Lung (tissue), 12 donors: ENCODE results near the gene SLC5A2. TPM values are rescaled to one million over a fixed set of nuclear protein-coding genes. Genes with fewer than 3 reads are reported as not detected.

Experiments
- ATAC-seq: fragments of 200-7000 bp; cut with Tn5 transposase; one replicate; pipeline ENCODE4 v1.9.1; 2020; ENCODE audit warnings: moderate number of reproducible peaks; ENCODE audit not compliant: insufficient read depth, low FRiP score
- DNase-seq, 3 donors: peaks; one replicate each; pipeline ENCODE4 v3.0.0-alpha.2; 2013 to 2017
- H3K27ac ChIP-seq, 2 donors: one replicate each; pipeline ENCODE4 v1.5.1; 2013; ENCODE audit warnings: mild to moderate bottlenecking in 2 of 2, moderate library complexity in 2 of 2, control low read depth in 1 of 2, inconsistent platforms in 1 of 2, low read depth in 1 of 2, low read length in 1 of 2
- H3K27me3 ChIP-seq, 3 donors: one replicate each; pipeline ENCODE4 v1.5.1; 2013; ENCODE audit warnings: low read length in 2 of 3; ENCODE audit not compliant: control insufficient read depth in 3 of 3, insufficient read depth in 3 of 3
- H3K36me3 ChIP-seq, 4 donors: one replicate each; pipeline ENCODE4 v1.5.1; 2013; ENCODE audit warnings: low read length in 4 of 4, mild to moderate bottlenecking in 1 of 4, moderate library complexity in 1 of 4; ENCODE audit not compliant: control insufficient read depth in 4 of 4, insufficient read depth in 4 of 4
- H3K4me1 ChIP-seq, 5 donors: one replicate each; pipeline ENCODE4 v1.5.1; 2013; ENCODE audit warnings: low read length in 5 of 5, mild to moderate bottlenecking in 2 of 5, moderate library complexity in 1 of 5; ENCODE audit not compliant: control insufficient read depth in 5 of 5, insufficient read depth in 5 of 5
- H3K4me3 ChIP-seq: one replicate; pipeline ENCODE4 v1.5.1; 2013; ENCODE audit warnings: mild to moderate bottlenecking, control low read depth, moderate library complexity
- H3K9ac ChIP-seq, 2 donors: one replicate each; pipeline ENCODE4 v1.5.1; 2013; ENCODE audit warnings: low read length in 2 of 2, control low read depth in 1 of 2; ENCODE audit not compliant: insufficient read depth in 1 of 2
- H3K9me3 ChIP-seq, 4 donors: one replicate each; pipeline ENCODE4 v1.5.1; 2013; ENCODE audit warnings: low read length in 3 of 4, mild to moderate bottlenecking in 1 of 4, moderate library complexity in 1 of 4; ENCODE audit not compliant: control insufficient read depth in 4 of 4, insufficient read depth in 3 of 4
- WGBS, 2 donors: extraction: QIAGEN DNeasy Blood & Tissue Kit; methylation state at CpG; one replicate each; pipeline ENCODE4 v1.1.7; 2013; 5-methylcytosine and 5-hydroxymethylcytosine counted together
- polyA plus RNA-seq, 2 donors: library from polyadenylated mRNA; stranded (reverse); fragments of 200-250 nt; gene quantifications; one replicate each; pipeline ENCODE4 v1.2.1, GENCODE V29; 2013
- total RNA-seq, 2 donors: library from RNA; depleted of rRNA in 1 of 2; stranded (reverse); fragments of >200 nt in 1 of 2; gene quantifications; one replicate each; pipeline ENCODE4 v1.2.1, GENCODE V29; 2014 to 2021
- TF ChIP-seq, protein P1 (sequence below): IDR thresholded peaks from 2 replicates; pipeline ENCODE4 v1.5.1; 2012; ENCODE audit warnings: mild to moderate bottlenecking; ENCODE audit errors: control extremely low read depth, extremely low read depth
- donor health status: control.
- donor health status: control.
- donor health status: Bipolar disorder and iron deficiency.
- donor health status: healthy.
- donor health status: DM: yes; HTN: yes; CAD: no.

Gene SLC5A2
- total and polyA plus RNA-seq, 4 donors, result 0.85 to 3.1 (median 2.3) TPM

DNA sequence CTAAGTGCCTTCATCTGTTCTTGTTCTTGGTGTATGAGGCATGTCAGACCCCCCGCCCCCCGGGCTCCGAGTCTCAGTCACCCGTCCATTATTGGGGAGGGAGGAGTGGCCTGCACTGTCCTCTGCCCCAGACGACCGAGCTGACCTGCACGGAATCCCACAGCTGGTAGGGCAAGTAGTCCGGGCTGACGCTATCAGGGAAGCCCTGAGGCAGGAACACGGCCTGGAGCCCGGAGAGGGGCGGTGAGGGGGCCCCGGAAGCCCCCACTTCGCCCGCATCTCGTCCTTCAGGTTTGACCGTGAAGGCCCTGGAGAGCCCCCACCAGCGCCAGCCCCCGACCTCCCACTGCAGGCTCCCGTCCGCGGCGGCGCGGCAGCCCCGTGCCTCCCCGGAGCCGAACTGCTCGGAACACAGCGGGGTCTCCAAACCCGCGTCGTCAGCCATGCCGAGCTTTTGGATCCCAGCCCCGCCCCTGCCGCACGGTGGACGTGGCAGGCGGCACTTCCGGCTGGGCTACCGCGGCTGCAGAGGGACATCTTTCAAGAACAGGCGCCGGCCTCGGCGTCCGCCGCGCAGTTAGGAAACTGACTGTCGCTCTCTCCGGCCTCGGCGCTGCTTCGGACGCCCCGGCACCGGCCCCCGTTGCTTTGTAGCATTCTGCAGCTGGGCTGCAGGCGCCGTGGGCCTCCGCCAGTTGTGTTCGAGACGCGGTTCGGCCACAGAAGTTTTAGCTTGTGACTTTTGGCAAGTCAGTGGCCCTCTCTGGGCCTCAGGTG is 25.2 kb downstream of the SLC5A2 start, which contains the start of gene RUSF1:
Gene RUSF1, minus strand, starts transcription at position 463 of the 777 bp plus-strand sequence. Its CDS starts 18 bp downstream, at position 445.
- ATAC-seq, result peak; percentile 85
- peak; percentile 94 to 96 (median 94) for DNase-seq
- Histone ChIP-seq H3K9me3 (no peaks in the 10 kb centered on the region), H3K9ac (peak within 1 kb of the TSS; percentile 94), H3K36me3 (peaks cover 0 to 5% (median 3%) of the 10 kb centered on the region in 4 donors), H3K4me1 (peaks cover 11 to 22% (median 13%) of the 10 kb centered on the region in 5 donors), H3K27ac (peak within 1 kb of the TSS; percentile 97 to 99), H3K27me3 (no peaks in the 10 kb centered on the region), H3K4me3 (peak within 1 kb of the TSS; percentile 100)
- TF ChIP-seq, protein P1, sequence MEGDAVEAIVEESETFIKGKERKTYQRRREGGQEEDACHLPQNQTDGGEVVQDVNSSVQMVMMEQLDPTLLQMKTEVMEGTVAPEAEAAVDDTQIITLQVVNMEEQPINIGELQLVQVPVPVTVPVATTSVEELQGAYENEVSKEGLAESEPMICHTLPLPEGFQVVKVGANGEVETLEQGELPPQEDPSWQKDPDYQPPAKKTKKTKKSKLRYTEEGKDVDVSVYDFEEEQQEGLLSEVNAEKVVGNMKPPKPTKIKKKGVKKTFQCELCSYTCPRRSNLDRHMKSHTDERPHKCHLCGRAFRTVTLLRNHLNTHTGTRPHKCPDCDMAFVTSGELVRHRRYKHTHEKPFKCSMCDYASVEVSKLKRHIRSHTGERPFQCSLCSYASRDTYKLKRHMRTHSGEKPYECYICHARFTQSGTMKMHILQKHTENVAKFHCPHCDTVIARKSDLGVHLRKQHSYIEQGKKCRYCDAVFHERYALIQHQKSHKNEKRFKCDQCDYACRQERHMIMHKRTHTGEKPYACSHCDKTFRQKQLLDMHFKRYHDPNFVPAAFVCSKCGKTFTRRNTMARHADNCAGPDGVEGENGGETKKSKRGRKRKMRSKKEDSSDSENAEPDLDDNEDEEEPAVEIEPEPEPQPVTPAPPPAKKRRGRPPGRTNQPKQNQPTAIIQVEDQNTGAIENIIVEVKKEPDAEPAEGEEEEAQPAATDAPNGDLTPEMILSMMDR, result no peak
- 0% methylated on average over 65 of the region's 65 CpGs for WGBS, 2 donors

DNA sequence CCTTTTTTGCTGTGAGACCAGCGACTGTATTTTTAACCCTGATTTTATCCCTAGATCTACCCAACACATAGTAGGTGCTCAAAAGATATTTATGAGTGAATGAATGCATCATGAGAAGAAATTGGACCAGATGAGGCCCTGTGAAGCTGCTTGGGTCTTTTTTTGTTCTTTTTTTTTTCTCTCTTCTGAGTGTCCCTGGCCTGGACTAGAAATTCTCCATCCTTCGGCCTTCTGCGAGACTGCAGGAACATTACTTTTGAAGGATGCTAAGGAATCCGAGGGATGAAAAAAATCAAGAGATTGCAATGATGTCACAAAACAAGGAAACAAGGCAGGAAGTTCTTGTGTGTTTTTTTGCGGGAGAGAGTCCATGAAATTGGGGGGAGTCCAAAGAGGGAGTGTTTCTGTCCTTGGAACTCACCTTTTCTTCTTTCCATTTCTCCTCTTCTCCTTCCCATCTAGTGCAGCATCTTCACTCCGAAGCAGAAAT is 25.8 kb downstream of the SLC5A2 start:
- Histone ChIP-seq H3K9ac (peak overlapping the region; percentile 91 to 94), H3K27ac (peak overlapping the region; percentile 97 to 99), H3K36me3 (peaks cover 0 to 5% (median 3%) of the 10 kb centered on the region in 4 donors), H3K27me3 (no peaks in the 10 kb centered on the region), H3K9me3 (no peaks in the 10 kb centered on the region), H3K4me1 (peaks cover 11 to 22% (median 12%) of the 10 kb centered on the region in 5 donors), H3K4me3 (peak overlapping the region; percentile 100)
- TF ChIP-seq, protein P1, result no peak
- 14 to 18% methylated on average over 6 of the region's 6 CpGs for WGBS, 2 donors
- ATAC-seq, result peak; percentile 12
- peak; percentile 34 to 73 (median 73) for DNase-seq

DNA sequence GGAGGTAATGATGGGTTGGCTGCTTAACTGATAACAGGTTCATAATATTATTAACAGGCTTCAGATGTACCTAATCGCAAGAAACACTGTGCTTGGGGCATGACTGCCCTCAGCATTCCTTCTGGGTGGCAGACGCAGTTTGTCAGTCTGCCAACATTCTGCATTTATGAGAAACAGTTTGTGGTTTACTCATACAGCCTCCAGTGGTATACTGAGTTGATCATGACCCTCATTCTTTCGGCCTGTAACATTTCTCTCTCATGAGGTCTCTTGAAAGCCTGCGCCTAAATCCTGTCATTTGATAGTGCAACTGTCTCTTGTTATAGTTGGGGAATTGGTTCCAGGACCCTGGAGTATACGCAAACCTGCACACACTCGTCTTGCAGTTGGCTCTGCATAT is 30.2 kb downstream of the SLC5A2 start:
- no peak overlapping the region for H3K27ac ChIP-seq
- H3K36me3 ChIP-seq, result no peaks in the 10 kb centered on the region
- no peak overlapping the region for H3K4me3 ChIP-seq
- H3K4me1 ChIP-seq, result peaks cover 0 to 13% (median 4%) of the 10 kb centered on the region in 5 donors
- TF ChIP-seq, protein P1, result no peak
- DNase-seq (no peak), ATAC-seq (no peak)
- no peaks in the 10 kb centered on the region for H3K27me3 ChIP-seq
- 71 to 75% methylated on average over 6 of the region's 6 CpGs for WGBS, 2 donors
- H3K9ac ChIP-seq, result no peak overlapping the region
- no peaks in the 10 kb centered on the region for H3K9me3 ChIP-seq
